Measurements from ENCODE around the gene BOLL.
"Not testable (repeated sequence)": the region's sequence is repeated elsewhere in the genome, so short reads cannot be mapped to it uniquely, and the experiment has no call there.

Gene BOLL

GRCh38 chr2:197705912-197706838, 78.9 kb downstream of the BOLL start:
- DNase-seq = peak in 3 of 6 experiments; percentile 10 to 28 (median 14)

- DNase-seq = peak; percentile 85 to 94 (median 90)
Observed at GRCh38 chr2:197705121-197705911, 79.8 kb downstream of the BOLL start, which contains the start of gene MARS2. Gene MARS2, plus strand, starts transcription at chr2:197705369. Its CDS starts 37 bp downstream, at chr2:197705406.

- peak in 1 of 6 experiments; percentile 79 for DNase-seq
Observed at GRCh38 chr2:197704434-197705120, 80.5 kb downstream of the BOLL start.

- no peak for DNase-seq
Observed at GRCh38 chr2:197700960-197701359, 84.2 kb downstream of the BOLL start.

GRCh38 chr2:197699724-197700123, 85.4 kb downstream of the BOLL start:
- DNase-seq = not testable (repeated sequence)

GRCh38 chr2:197696571-197696970, 88.5 kb downstream of the BOLL start:
- DNase-seq = not testable (repeated sequence)

- not testable (repeated sequence) for DNase-seq
Observed at GRCh38 chr2:197695971-197696370, 89.1 kb downstream of the BOLL start.

- DNase-seq = not testable (repeated sequence)
Observed at GRCh38 chr2:197695206-197695605, 89.9 kb downstream of the BOLL start.

GRCh38 chr2:197677483-197677882, 107.6 kb downstream of the BOLL start:
- DNase-seq = no peak

- no peak for DNase-seq
Observed at GRCh38 chr2:197677056-197677455, 108.1 kb downstream of the BOLL start.
